Activated CD4-positive, alpha-beta T cell treated with anti-CD3 and anti-CD28 coated beads for 1 hour (primary cell): ENCODE data around the gene F8.
"Not testable (repeated sequence)": the region's sequence is repeated elsewhere in the genome, so short reads cannot be mapped to it uniquely, and the experiment has no call there.

Source experiments
- DNase-seq: peaks from one replicate; pipeline ENCODE4 v3.0.0-alpha.2; 2020

Gene F8

GRCh38 chrX:154855256-154855655 is 167.3 kb downstream of the F8 start:
- no peak for DNase-seq

- DNase-seq = no peak
Measured at GRCh38 chrX:154850957-154851611, 171.4 kb downstream of the F8 start.

GRCh38 chrX:154840856-154841255 is 181.7 kb downstream of the F8 start:
- no peak for DNase-seq

- no peak for DNase-seq
Measured at GRCh38 chrX:154836163-154836562, 186.4 kb downstream of the F8 start.

GRCh38 chrX:154834562-154834961 is 188.0 kb downstream of the F8 start, which contains the start of gene SMIM9:
SMIM9 (minus strand) TSS chrX:154834662; CDS start chrX:154830856, 3,806 bp downstream.
- no peak for DNase-seq

- DNase-seq = no peak
Measured at GRCh38 chrX:154833746-154834274, 188.7 kb downstream of the F8 start.

- DNase-seq = no peak
Measured at GRCh38 chrX:154829926-154830442, 192.5 kb downstream of the F8 start.

GRCh38 chrX:154829134-154829533 is 193.4 kb downstream of the F8 start:
- DNase-seq = no peak

GRCh38 chrX:154828016-154828408 is 194.5 kb downstream of the F8 start:
- no peak for DNase-seq

- no peak for DNase-seq
Measured at GRCh38 chrX:154827194-154828015, 195.1 kb downstream of the F8 start.

GRCh38 chrX:154825586-154825985 is 196.9 kb downstream of the F8 start:
- not testable (repeated sequence) for DNase-seq

- no peak for DNase-seq
Measured at GRCh38 chrX:154824638-154825037, 197.9 kb downstream of the F8 start.

- no peak for DNase-seq
Measured at GRCh38 chrX:154822029-154822428, 200.5 kb downstream of the F8 start.

- DNase-seq = no peak
Measured at GRCh38 chrX:154821523-154821922, 201.0 kb downstream of the F8 start.

GRCh38 chrX:154819771-154820341 is 202.7 kb downstream of the F8 start:
- no peak for DNase-seq

GRCh38 chrX:154818916-154819770 is 203.4 kb downstream of the F8 start:
- DNase-seq = no peak

- not testable (repeated sequence) for DNase-seq
Measured at GRCh38 chrX:154817048-154817618, 205.4 kb downstream of the F8 start.

- not testable (repeated sequence) for DNase-seq
Measured at GRCh38 chrX:154816326-154816898, 206.1 kb downstream of the F8 start.

- no peak for DNase-seq
Measured at GRCh38 chrX:154815274-154815818, 207.2 kb downstream of the F8 start.

- DNase-seq = no peak
Measured at GRCh38 chrX:154813801-154814200, 208.7 kb downstream of the F8 start.

- no peak for DNase-seq
Measured at GRCh38 chrX:154812341-154813101, 210.0 kb downstream of the F8 start.
